Panc1 (cell line): ENCODE data around the gene IDI1. TPM values are rescaled to one million over a fixed set of nuclear protein-coding genes. Genes with fewer than 3 reads are reported as not detected.

Source experiments
- ATAC-seq: fragments of 200-7000 bp; cut with Tn5 transposase; 2 replicates; pipeline ENCODE4 v1.9.1; 2020; ENCODE audit warnings: mild to moderate bottlenecking, moderate library complexity
- BruUV-seq: library from RNA; stranded (reverse); fragments of 400-500 nt; replicated peaks from 2 replicates; lab custom pipeline; 2021; lab: Mats Ljungman, UMichigan
- CTCF ChIA-PET: fragments of 300-600 bp; sonication (Branson Sonifier 250); formaldehyde crosslinking; loops from one replicate; lab custom pipeline; 2022; ENCODE audit warnings: antibody characterized with exemption; lab: Charles Lee
- POLR2A ChIA-PET: fragments of 300-600 bp; sonication (Branson Sonifier 250); formaldehyde crosslinking; loops from one replicate; lab custom pipeline; 2022; ENCODE audit warnings: antibody characterized with exemption; lab: Charles Lee
- DNase-seq: peaks from one replicate; pipeline ENCODE4 v3.0.0-alpha.2; 2010; ENCODE audit warnings: low read depth, low spot score
- H3K27ac ChIP-seq: 2 replicates; pipeline ENCODE4 v1.5.1; 2011; ENCODE audit warnings: mild to moderate bottlenecking, low read length, inconsistent platforms
- H3K27me3 ChIP-seq: fragments of 200-500 bp; sonication (Bioruptor generic); 2 replicates; pipeline ENCODE4 v1.6.0; 2014; ENCODE audit warnings: low read length, inconsistent platforms; ENCODE audit not compliant: control insufficient read depth, insufficient read depth
- H3K36me3 ChIP-seq: fragments of 200-500 bp; sonication (Bioruptor generic); 2 replicates; pipeline ENCODE4 v1.5.1; 2014; ENCODE audit warnings: inconsistent platforms, mild to moderate bottlenecking, low read length, moderate library complexity; ENCODE audit not compliant: control insufficient read depth, insufficient read depth
- H3K4me1 ChIP-seq: 2 replicates; pipeline ENCODE4 v1.5.1; 2011; ENCODE audit warnings: inconsistent platforms, mild to moderate bottlenecking, low read length, moderate library complexity; ENCODE audit not compliant: control insufficient read depth, insufficient read depth
- H3K4me3 ChIP-seq, 2 experiments: 2 replicates each; pipeline ENCODE4 v1.5.1; 2011 to 2012; ENCODE audit warnings: low read depth in 2 of 2, low read length in 2 of 2, mild to moderate bottlenecking in 2 of 2, inconsistent platforms in 1 of 2, moderate library complexity in 1 of 2
- H3K9me3 ChIP-seq: fragments of 200-500 bp; sonication (Bioruptor generic); 2 replicates; pipeline ENCODE4 v1.5.1; 2014; ENCODE audit warnings: low read depth, mild to moderate bottlenecking, inconsistent platforms, low read length, moderate library complexity; ENCODE audit not compliant: control insufficient read depth, insufficient read depth
- CTCF ChIP-seq: fragments of 450-650 bp; IDR thresholded peaks from 2 replicates; pipeline ENCODE4 v1.5.1; 2017; ENCODE audit warnings: mild to moderate bottlenecking
- POLR2AphosphoS5 ChIP-seq: IDR thresholded peaks from 2 replicates; pipeline ENCODE4 v1.6.1; 2012; ENCODE audit warnings: mild to moderate bottlenecking, low read depth, low read length, moderate library complexity
- REST ChIP-seq, 2 experiments: IDR thresholded peaks; 2 replicates each; pipeline ENCODE4 v1.6.1; 2011 to 2012; ENCODE audit warnings: low read depth in 2 of 2, control low read depth in 1 of 2, low read length in 1 of 2, mild to moderate bottlenecking in 1 of 2, moderate library complexity in 1 of 2; ENCODE audit not compliant: insufficient read depth in 1 of 2
- SIN3A ChIP-seq: IDR thresholded peaks from 2 replicates; pipeline ENCODE4 v1.6.1; 2012; ENCODE audit warnings: low read depth, mild to moderate bottlenecking, low read length, moderate library complexity, borderline replicate concordance; ENCODE audit not compliant: insufficient read depth
- TCF7L2 ChIP-seq: IDR thresholded peaks from 2 replicates; pipeline ENCODE4 v1.6.1; 2011; ENCODE audit warnings: mild to moderate bottlenecking, low read depth, low read length, inconsistent platforms
- in situ Hi-C: cut with HindIII; loops from 2 replicates; pipeline ENCODE4 v1.10.0; 2016; ENCODE audit warnings: low sequenced_read_pairs, low pct_unique_long_range_greater_than_20kb
- intact Hi-C: fragments of 100-400 bp; cut with micrococcal nuclease; formaldehyde crosslinking; loops from one replicate; pipeline ENCODE4 v1.10.0; 2022; ENCODE audit not compliant: unreplicated experiment
- total RNA-seq: library from RNA; stranded (reverse); gene quantifications from one replicate; pipeline ENCODE4 v1.2.1, GENCODE V29; 2021; ENCODE audit not compliant: unreplicated experiment

Gene IDI1
- total RNA-seq, 1 experiment from 2014 or later, result 47.9 TPM

- DNase-seq, result no peak
- no peak for TF ChIP-seq SIN3A
- no peak for TF ChIP-seq POLR2AphosphoS5
- TF ChIP-seq TCF7L2, result no peak
- no peak for TF ChIP-seq CTCF
- TF ChIP-seq REST (IDR thresholded peaks at IDR 0.05; ENCODE audit: insufficient read depth in 1 of 2, low read depth in 2 of 2, low read length in 1 of 2), result no peak
- in situ Hi-C loops (no loop called here), intact Hi-C loops (no loop called here)
- Histone ChIP-seq H3K27me3 (no peaks in the 10 kb centered on the region), H3K27ac (no peak overlapping the region), H3K9me3 (no peaks in the 10 kb centered on the region), H3K36me3 (no peaks in the 10 kb centered on the region), H3K4me3 (no peak overlapping the region), H3K4me1 (no peaks in the 10 kb centered on the region)
- POLR2A ChIA-PET, result no interaction called here
- CTCF ChIA-PET, result no interaction called here
- ATAC-seq, result no peak
- BruUV-seq, result no TSS peak
These were observed 45.5 kb upstream of the IDI1 start for GRCh38 chr10:1094112-1095057.

- Histone ChIP-seq H3K27ac (no peak overlapping the region), H3K9me3 (no peaks in the 10 kb centered on the region), H3K4me3 (no peak overlapping the region), H3K4me1 (no peaks in the 10 kb centered on the region), H3K36me3 (no peaks in the 10 kb centered on the region), H3K27me3 (no peaks in the 10 kb centered on the region)
- intact Hi-C loops (no loop called here), in situ Hi-C loops (no loop called here)
- no peak for TF ChIP-seq REST (IDR thresholded peaks at IDR 0.05; ENCODE audit: insufficient read depth in 1 of 2, low read depth in 2 of 2, low read length in 1 of 2)
- TF ChIP-seq SIN3A, result no peak
- no peak for TF ChIP-seq CTCF
- TF ChIP-seq TCF7L2, result no peak
- TF ChIP-seq POLR2AphosphoS5, result no peak
- CTCF ChIA-PET, result no interaction called here
- POLR2A ChIA-PET, result no interaction called here
- DNase-seq (no peak), ATAC-seq (no peak)
- no TSS peak for BruUV-seq
These were observed 44.8 kb upstream of the IDI1 start for GRCh38 chr10:1093696-1094095.
